ENCODE results near the gene TRIM9.

Gene TRIM9

DNA sequence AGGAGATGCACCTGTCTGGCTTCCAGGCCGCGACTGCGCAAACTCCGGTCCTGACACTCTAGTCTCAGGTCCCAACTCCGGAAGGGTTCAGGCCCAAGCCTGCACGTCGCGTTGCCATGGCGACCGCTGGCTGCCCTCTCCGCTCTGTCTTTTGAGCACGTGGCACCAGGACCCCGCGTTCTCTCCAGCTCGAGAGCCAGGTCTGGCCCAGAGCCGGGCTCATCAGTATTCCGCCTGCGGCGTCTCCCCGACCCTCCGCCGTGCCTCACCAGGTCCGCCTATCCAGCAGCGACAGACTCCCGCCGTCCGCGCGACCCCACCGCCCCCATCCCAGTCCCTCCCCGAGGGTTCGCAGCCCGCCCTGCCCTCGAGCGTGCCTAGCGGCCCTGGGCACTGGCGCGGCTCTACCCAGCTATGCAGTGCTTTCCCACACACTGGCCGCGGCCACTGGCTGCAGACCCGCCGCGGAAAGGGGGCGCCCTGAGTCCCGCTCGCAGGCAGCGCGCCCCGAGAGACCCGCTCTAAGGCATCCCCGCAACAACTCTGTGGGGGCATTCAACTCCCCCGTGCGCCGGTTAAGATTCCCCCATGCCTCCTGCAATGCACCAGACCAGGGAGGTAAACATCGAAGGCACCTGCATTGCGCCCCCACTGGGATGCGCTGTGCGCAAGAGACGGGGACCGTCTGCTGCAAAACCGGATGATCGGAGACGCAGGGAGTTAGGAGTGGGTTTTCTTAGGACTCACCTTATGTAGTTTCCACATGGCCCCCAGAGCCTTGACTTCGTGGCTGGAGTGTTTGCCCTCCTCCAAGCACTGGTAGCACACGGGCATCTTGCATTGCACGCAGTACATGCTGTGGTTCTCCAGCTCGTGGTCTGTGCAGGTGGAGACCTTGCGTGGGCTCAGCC is 1.3 kb downstream of the TRIM9 start:
- DNase-seq = no peak
- Histone ChIP-seq H2AK5ac (ENCODE audit: low read length, severe bottlenecking) (no peak overlapping the region), H4K8ac (ENCODE audit: low read length) (no peak overlapping the region), H3K27ac (ENCODE audit: low read length, poor library complexity, severe bottlenecking) (no peak overlapping the region), H3K4me3 (ENCODE audit: insufficient read depth in 1 of 2, low read depth in 1 of 2, low read length in 2 of 2) (peak overlapping the region; percentile 73 to 82), H2BK12ac (ENCODE audit: low read length in 2 of 2) (no peak overlapping the region), H3K4ac (ENCODE audit: low read depth in 1 of 2, low read length in 2 of 2) (no peak overlapping the region), H2AFZ (ENCODE audit: low read depth, low read length) (no peak overlapping the region), H4K91ac (ENCODE audit: low read length) (no peak overlapping the region), H3K14ac (ENCODE audit: low read length in 2 of 2) (no peak overlapping the region), H3K9ac (ENCODE audit: low read length) (no peak overlapping the region), H3K4me2 (ENCODE audit: low read length, poor library complexity, severe bottlenecking) (peak overlapping the region; percentile 98), H2BK5ac (ENCODE audit: low read depth, low read length, poor library complexity, severe bottlenecking) (no peak overlapping the region), H3K9me3 (ENCODE audit: control insufficient read depth, low read length) (no peaks in the 10 kb centered on the region), H3K36me3 (ENCODE audit: control insufficient read depth in 1 of 2, insufficient read depth in 2 of 2, low read depth in 1 of 2, low read length in 2 of 2) (no peaks in the 10 kb centered on the region), H3K27me3 (ENCODE audit: control insufficient read depth in 1 of 2, insufficient read depth in 1 of 2, low read length in 2 of 2) (peaks cover 16 to 19% of the 10 kb centered on the region in 2 experiments), H3K18ac (ENCODE audit: low read depth in 1 of 2, low read length in 2 of 2) (no peak overlapping the region), H3K79me1 (replicated peaks; ENCODE audit: low read length, poor library complexity, severe bottlenecking) (no peaks in the 10 kb centered on the region), H3K4me1 (ENCODE audit: control insufficient read depth, insufficient read depth, low read depth, low read length) (peaks cover 22% of the 10 kb centered on the region), H2BK15ac (ENCODE audit: low read depth, poor library complexity, severe bottlenecking) (no peak overlapping the region), H3K23ac (ENCODE audit: low read length in 2 of 2) (peak overlapping the region in 1 of 2 experiments; percentile 90), H2BK120ac (ENCODE audit: low read depth, low read length) (no peak overlapping the region)
- 15% methylated on average over 68 of the region's 68 CpGs for WGBS

DNA sequence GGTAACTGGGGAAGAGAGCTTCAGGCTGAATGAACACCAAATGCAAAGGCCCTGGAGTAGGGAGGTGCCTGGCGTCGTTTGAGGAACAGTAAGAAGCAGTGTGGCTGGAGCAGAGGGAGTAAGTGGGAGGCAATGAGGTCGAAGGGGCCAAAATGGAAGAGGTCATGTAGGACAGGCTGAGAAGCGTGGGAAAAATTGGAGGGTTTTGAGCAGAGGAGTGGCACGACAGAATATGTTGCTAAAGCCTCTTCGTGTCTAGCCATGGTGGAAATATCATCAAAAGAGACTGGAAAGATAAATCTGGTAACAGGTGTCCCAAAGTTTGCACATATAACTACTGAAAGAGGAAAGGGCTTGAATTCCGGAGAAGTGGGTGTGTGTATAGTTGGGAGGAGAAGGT is 1.9 kb downstream of the TRIM9 start:
- no peak overlapping the region for H3K18ac ChIP-seq (ENCODE audit: low read depth in 1 of 2, low read length in 2 of 2)
- no peak overlapping the region for H3K4me2 ChIP-seq (ENCODE audit: low read length, poor library complexity, severe bottlenecking)
- no peak overlapping the region for H4K8ac ChIP-seq (ENCODE audit: low read length)
- WGBS = 84% methylated on average over 7 of the region's 7 CpGs
- no peak overlapping the region for H3K23ac ChIP-seq (ENCODE audit: low read length in 2 of 2)
- no peak overlapping the region for H2BK12ac ChIP-seq (ENCODE audit: low read length in 2 of 2)
- no peak overlapping the region for H2BK15ac ChIP-seq (ENCODE audit: low read depth, poor library complexity, severe bottlenecking)
- no peaks in the 10 kb centered on the region for H3K36me3 ChIP-seq (ENCODE audit: control insufficient read depth in 1 of 2, insufficient read depth in 2 of 2, low read depth in 1 of 2, low read length in 2 of 2)
- no peak overlapping the region for H3K14ac ChIP-seq (ENCODE audit: low read length in 2 of 2)
- no peak for DNase-seq
- H3K27ac ChIP-seq (ENCODE audit: low read length, poor library complexity, severe bottlenecking) = no peak overlapping the region
- no peak overlapping the region for H3K4ac ChIP-seq (ENCODE audit: low read depth in 1 of 2, low read length in 2 of 2)
- H3K27me3 ChIP-seq (ENCODE audit: control insufficient read depth in 1 of 2, insufficient read depth in 1 of 2, low read length in 2 of 2) = peaks cover 16 to 19% of the 10 kb centered on the region in 2 experiments
- no peak overlapping the region for H2AK5ac ChIP-seq (ENCODE audit: low read length, severe bottlenecking)
- H3K9me3 ChIP-seq (ENCODE audit: control insufficient read depth, low read length) = no peaks in the 10 kb centered on the region
- no peak overlapping the region for H2AFZ ChIP-seq (ENCODE audit: low read depth, low read length)
- no peak overlapping the region for H2BK120ac ChIP-seq (ENCODE audit: low read depth, low read length)
- H3K79me1 ChIP-seq (replicated peaks; ENCODE audit: low read length, poor library complexity, severe bottlenecking) = no peaks in the 10 kb centered on the region
- H3K4me3 ChIP-seq (ENCODE audit: insufficient read depth in 1 of 2, low read depth in 1 of 2, low read length in 2 of 2) = peak overlapping the region in 1 of 2 experiments; percentile 82
- H2BK5ac ChIP-seq (ENCODE audit: low read depth, low read length, poor library complexity, severe bottlenecking) = no peak overlapping the region
- peaks cover 22% of the 10 kb centered on the region for H3K4me1 ChIP-seq (ENCODE audit: control insufficient read depth, insufficient read depth, low read depth, low read length)
- no peak overlapping the region for H3K9ac ChIP-seq (ENCODE audit: low read length)
- no peak overlapping the region for H4K91ac ChIP-seq (ENCODE audit: low read length)

DNA sequence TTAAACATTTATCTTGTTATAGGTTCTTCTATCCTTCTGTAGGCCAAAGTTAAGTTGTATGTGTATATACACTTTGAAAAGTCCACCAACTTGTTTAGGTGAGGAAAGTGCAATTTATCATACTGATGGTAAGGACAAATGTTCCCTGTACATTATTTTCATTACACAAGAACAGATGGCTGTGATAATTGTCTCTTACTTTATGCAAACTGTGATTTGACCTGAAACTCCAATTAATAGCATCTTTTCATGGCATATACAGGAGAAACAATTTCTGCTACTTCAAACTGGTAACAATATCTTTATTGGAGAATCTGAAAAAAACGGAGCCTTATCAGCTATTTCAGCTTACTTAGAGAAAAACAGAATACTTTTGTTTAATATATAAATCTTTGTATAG is 5.6 kb downstream of the TRIM9 start:
- Histone ChIP-seq H3K4me1 (ENCODE audit: control insufficient read depth, insufficient read depth, low read depth, low read length) (peaks cover 15% of the 10 kb centered on the region), H3K9me3 (ENCODE audit: control insufficient read depth, low read length) (no peaks in the 10 kb centered on the region), H3K4ac (ENCODE audit: low read depth in 1 of 2, low read length in 2 of 2) (no peak overlapping the region)

DNA sequence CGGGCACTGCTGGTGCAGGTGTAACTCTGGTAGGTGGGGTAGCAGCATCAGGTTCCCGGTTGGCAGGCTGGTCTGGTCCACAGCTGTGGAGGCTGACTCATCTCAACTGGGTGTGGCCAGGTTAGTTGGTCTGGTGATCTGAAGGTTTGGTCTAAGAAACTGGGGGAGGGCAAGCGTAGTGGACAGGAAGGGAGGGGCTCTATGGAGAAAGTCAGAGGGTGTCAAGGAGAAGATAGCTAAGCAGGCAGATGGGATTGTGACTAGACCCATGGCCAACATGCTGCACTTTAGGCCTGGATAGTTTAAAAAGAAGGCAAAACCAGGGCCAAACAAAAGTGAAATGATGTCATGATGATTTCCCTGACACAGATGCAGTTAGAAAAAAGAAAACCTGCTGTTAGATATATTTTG is 7.9 kb downstream of the TRIM9 start:
- Histone ChIP-seq H3K9me3 (ENCODE audit: control insufficient read depth, low read length) (no peaks in the 10 kb centered on the region), H2BK120ac (ENCODE audit: low read depth, low read length) (no peak overlapping the region), H2AFZ (ENCODE audit: low read depth, low read length) (no peak overlapping the region), H3K79me1 (replicated peaks; ENCODE audit: low read length, poor library complexity, severe bottlenecking) (no peaks in the 10 kb centered on the region), H3K9ac (ENCODE audit: low read length) (no peak overlapping the region), H3K4ac (ENCODE audit: low read depth in 1 of 2, low read length in 2 of 2) (no peak overlapping the region), H2BK12ac (ENCODE audit: low read length in 2 of 2) (no peak overlapping the region), H4K8ac (ENCODE audit: low read length) (no peak overlapping the region), H4K91ac (ENCODE audit: low read length) (no peak overlapping the region), H3K23ac (ENCODE audit: low read length in 2 of 2) (no peak overlapping the region), H3K4me1 (ENCODE audit: control insufficient read depth, insufficient read depth, low read depth, low read length) (peaks cover 4% of the 10 kb centered on the region), H2AK5ac (ENCODE audit: low read length, severe bottlenecking) (no peak overlapping the region), H3K18ac (ENCODE audit: low read depth in 1 of 2, low read length in 2 of 2) (no peak overlapping the region), H3K27ac (ENCODE audit: low read length, poor library complexity, severe bottlenecking) (no peak overlapping the region), H3K4me2 (ENCODE audit: low read length, poor library complexity, severe bottlenecking) (no peak overlapping the region), H2BK15ac (ENCODE audit: low read depth, poor library complexity, severe bottlenecking) (no peak overlapping the region), H3K36me3 (ENCODE audit: control insufficient read depth in 1 of 2, insufficient read depth in 2 of 2, low read depth in 1 of 2, low read length in 2 of 2) (no peaks in the 10 kb centered on the region), H3K14ac (ENCODE audit: low read length in 2 of 2) (no peak overlapping the region), H2BK5ac (ENCODE audit: low read depth, low read length, poor library complexity, severe bottlenecking) (no peak overlapping the region), H3K4me3 (ENCODE audit: insufficient read depth in 1 of 2, low read depth in 1 of 2, low read length in 2 of 2) (no peak overlapping the region), H3K27me3 (ENCODE audit: control insufficient read depth in 1 of 2, insufficient read depth in 1 of 2, low read length in 2 of 2) (no peaks in the 10 kb centered on the region)
- WGBS = 62% methylated on average over 3 of the region's 3 CpGs
- no peak for DNase-seq

More for the DNA sequence above, 5.6 kb downstream of the TRIM9 start:
- Histone ChIP-seq H2BK120ac (ENCODE audit: low read depth, low read length) (no peak overlapping the region), H3K27ac (ENCODE audit: low read length, poor library complexity, severe bottlenecking) (no peak overlapping the region), H3K18ac (ENCODE audit: low read depth in 1 of 2, low read length in 2 of 2) (no peak overlapping the region), H3K4me3 (ENCODE audit: insufficient read depth in 1 of 2, low read depth in 1 of 2, low read length in 2 of 2) (no peak overlapping the region), H2BK5ac (ENCODE audit: low read depth, low read length, poor library complexity, severe bottlenecking) (no peak overlapping the region), H3K9ac (ENCODE audit: low read length) (no peak overlapping the region), H3K36me3 (ENCODE audit: control insufficient read depth in 1 of 2, insufficient read depth in 2 of 2, low read depth in 1 of 2, low read length in 2 of 2) (no peaks in the 10 kb centered on the region), H3K27me3 (ENCODE audit: control insufficient read depth in 1 of 2, insufficient read depth in 1 of 2, low read length in 2 of 2) (peaks cover 14 to 15% of the 10 kb centered on the region in 2 experiments), H2AFZ (ENCODE audit: low read depth, low read length) (no peak overlapping the region), H3K23ac (ENCODE audit: low read length in 2 of 2) (no peak overlapping the region), H2BK12ac (ENCODE audit: low read length in 2 of 2) (no peak overlapping the region), H4K8ac (ENCODE audit: low read length) (no peak overlapping the region), H3K14ac (ENCODE audit: low read length in 2 of 2) (no peak overlapping the region), H2AK5ac (ENCODE audit: low read length, severe bottlenecking) (no peak overlapping the region), H4K91ac (ENCODE audit: low read length) (no peak overlapping the region), H3K4me2 (ENCODE audit: low read length, poor library complexity, severe bottlenecking) (no peak overlapping the region), H2BK15ac (ENCODE audit: low read depth, poor library complexity, severe bottlenecking) (no peak overlapping the region), H3K79me1 (replicated peaks; ENCODE audit: low read length, poor library complexity, severe bottlenecking) (no peaks in the 10 kb centered on the region)
- no CpG with 5 or more reads among the region's 1 CpG for WGBS
- DNase-seq = no peak

Measured in mesenchymal stem cell (in vitro differentiated cells and primary cell).